Measurements from ENCODE around the gene B3GNT4.
"Not testable (repeated sequence)": the region's sequence is repeated elsewhere in the genome, so short reads cannot be mapped to it uniquely, and the experiment has no call there.

B3GNT4 gene

GRCh38 chr12:122189626-122190475 lies 13.7 kb upstream of the B3GNT4 start:
- no peak for DNase-seq

- DNase-seq = peak; percentile 73
Measured at GRCh38 chr12:122190842-122191668, 12.5 kb upstream of the B3GNT4 start.

GRCh38 chr12:122192441-122192840 lies 11.1 kb upstream of the B3GNT4 start:
- DNase-seq = no peak

GRCh38 chr12:122194804-122195203 lies 8.7 kb upstream of the B3GNT4 start:
- no peak for DNase-seq

- no peak for DNase-seq
Measured at GRCh38 chr12:122195405-122195804, 8.1 kb upstream of the B3GNT4 start.

- no peak for DNase-seq
Measured at GRCh38 chr12:122197612-122197966, 5.9 kb upstream of the B3GNT4 start.

GRCh38 chr12:122199484-122200355 lies 3.8 kb upstream of the B3GNT4 start:
- DNase-seq = no peak

- DNase-seq = no peak
Measured at GRCh38 chr12:122200541-122201175, 2.9 kb upstream of the B3GNT4 start.

- DNase-seq = no peak
Measured at GRCh38 chr12:122201381-122201780, 2.1 kb upstream of the B3GNT4 start.

- DNase-seq = no peak
Measured at GRCh38 chr12:122202017-122202416, 1.5 kb upstream of the B3GNT4 start.

GRCh38 chr12:122202811-122203210 lies 698 bp upstream of the B3GNT4 start:
- DNase-seq = not testable (repeated sequence)

- DNase-seq = no peak
Measured at GRCh38 chr12:122204167-122205052, 901 bp downstream of the B3GNT4 start.

GRCh38 chr12:122205053-122205925 lies 1.8 kb downstream of the B3GNT4 start:
- DNase-seq = no peak

- no peak for DNase-seq
Measured at GRCh38 chr12:122206111-122206881, 2.8 kb downstream of the B3GNT4 start.

- no peak for DNase-seq
Measured at GRCh38 chr12:122206976-122207375, 3.5 kb downstream of the B3GNT4 start.

- no peak for DNase-seq
Measured at GRCh38 chr12:122207391-122207790, 3.9 kb downstream of the B3GNT4 start.

- no peak for DNase-seq
Measured at GRCh38 chr12:122208073-122208820, 4.7 kb downstream of the B3GNT4 start.

GRCh38 chr12:122215771-122216170 lies 12.3 kb downstream of the B3GNT4 start:
- DNase-seq = no peak

GRCh38 chr12:122216445-122216844 lies 12.9 kb downstream of the B3GNT4 start:
- no peak for DNase-seq
